HEK293 (cell line): ENCODE measurements around the gene ZNF593OS.

Source experiments
- ATF2 ChIP-seq: fragments of 450-650 bp; formaldehyde crosslinking; IDR thresholded peaks from 2 replicates; pipeline ENCODE4 v1.5.1; 2016; ENCODE audit warnings: missing biosample characterization, missing genetic modification characterization, low read depth
- BCL11A ChIP-seq: fragments of 450-650 bp; formaldehyde crosslinking; IDR thresholded peaks from 2 replicates; pipeline ENCODE4 v1.5.1; 2016; ENCODE audit warnings: low read depth, missing biosample characterization, missing genetic modification characterization
- GLI4 ChIP-seq: fragments of 450-650 bp; formaldehyde crosslinking; IDR thresholded peaks from 2 replicates; pipeline ENCODE4 v1.5.1; 2016; ENCODE audit warnings: missing biosample characterization, missing genetic modification characterization
- KLF10 ChIP-seq: fragments of 450-650 bp; IDR thresholded peaks from 2 replicates; pipeline ENCODE4 v1.5.1; 2018; ENCODE audit warnings: missing biosample characterization, mild to moderate bottlenecking, missing genetic modification characterization
- KLF8 ChIP-seq: fragments of 450-650 bp; formaldehyde crosslinking; IDR thresholded peaks from 2 replicates; pipeline ENCODE4 v1.5.1; 2016; ENCODE audit warnings: missing biosample characterization, missing genetic modification characterization
- SP2 ChIP-seq: fragments of 450-650 bp; formaldehyde crosslinking; IDR thresholded peaks from 2 replicates; pipeline ENCODE4 v1.5.1; 2016; ENCODE audit warnings: missing biosample characterization, missing genetic modification characterization
- WT1 ChIP-seq: fragments of 450-650 bp; formaldehyde crosslinking; IDR thresholded peaks from 2 replicates; pipeline ENCODE4 v1.5.1; 2016; ENCODE audit warnings: missing biosample characterization, missing genetic modification characterization
- ZBTB6 ChIP-seq: fragments of 450-650 bp; formaldehyde crosslinking; IDR thresholded peaks from 2 replicates; pipeline ENCODE4 v1.5.1; 2017; ENCODE audit warnings: missing biosample characterization, missing genetic modification characterization
- ZBTB7A ChIP-seq: fragments of 450-650 bp; formaldehyde crosslinking; IDR thresholded peaks from 2 replicates; pipeline ENCODE4 v1.5.1; 2016; ENCODE audit warnings: low read depth, missing biosample characterization, missing genetic modification characterization
- ZBTB8A ChIP-seq: fragments of 450-650 bp; formaldehyde crosslinking; IDR thresholded peaks from 2 replicates; pipeline ENCODE4 v1.5.1; 2016; ENCODE audit warnings: missing biosample characterization, missing genetic modification characterization
- ZFP3 ChIP-seq: fragments of 450-650 bp; formaldehyde crosslinking; IDR thresholded peaks from 2 replicates; pipeline ENCODE4 v1.5.1; 2016; ENCODE audit warnings: low read depth, missing biosample characterization, missing genetic modification characterization
- ZNF148 ChIP-seq: fragments of 450-650 bp; formaldehyde crosslinking; IDR thresholded peaks from 2 replicates; pipeline ENCODE4 v1.5.0; 2017; ENCODE audit warnings: missing biosample characterization, missing genetic modification characterization, borderline replicate concordance
- ZNF2 ChIP-seq: fragments of 450-650 bp; formaldehyde crosslinking; IDR thresholded peaks from 2 replicates; pipeline ENCODE4 v1.5.1; 2016; ENCODE audit warnings: missing biosample characterization, missing genetic modification characterization
- ZNF23 ChIP-seq: fragments of 450-650 bp; formaldehyde crosslinking; IDR thresholded peaks from 2 replicates; pipeline ENCODE4 v1.5.1; 2016; ENCODE audit warnings: missing biosample characterization, missing genetic modification characterization, borderline replicate concordance
- ZNF280C ChIP-seq: fragments of 450-650 bp; formaldehyde crosslinking; IDR thresholded peaks from 2 replicates; pipeline ENCODE4 v1.5.1; 2016; ENCODE audit warnings: missing biosample characterization, missing genetic modification characterization
- ZNF341 ChIP-seq: fragments of 450-650 bp; formaldehyde crosslinking; IDR thresholded peaks from 2 replicates; pipeline ENCODE4; 2016; ENCODE audit warnings: low read depth, missing biosample characterization, missing genetic modification characterization
- ZNF366 ChIP-seq: fragments of 450-650 bp; formaldehyde crosslinking; conservative IDR thresholded peaks from 2 replicates; pipeline ENCODE4 v1.5.1; 2016; ENCODE audit warnings: missing biosample characterization, missing genetic modification characterization
- ZNF394 ChIP-seq: fragments of 450-650 bp; formaldehyde crosslinking; IDR thresholded peaks from 2 replicates; pipeline ENCODE4 v1.5.1; 2016; ENCODE audit warnings: missing biosample characterization, missing genetic modification characterization, mild to moderate bottlenecking, moderate library complexity, borderline replicate concordance
- ZNF404 ChIP-seq: fragments of 450-650 bp; formaldehyde crosslinking; IDR thresholded peaks from 2 replicates; pipeline ENCODE4 v1.5.1; 2017; ENCODE audit warnings: missing biosample characterization, missing genetic modification characterization
- ZNF488 ChIP-seq: fragments of 450-650 bp; formaldehyde crosslinking; IDR thresholded peaks from 2 replicates; pipeline ENCODE4 v1.5.1; 2016; ENCODE audit warnings: missing biosample characterization, missing genetic modification characterization
- ZNF514 ChIP-seq: fragments of 450-650 bp; formaldehyde crosslinking; IDR thresholded peaks from 2 replicates; pipeline ENCODE4 v1.5.1; 2016; ENCODE audit warnings: missing biosample characterization, missing genetic modification characterization
- ZNF530 ChIP-seq: fragments of 450-650 bp; formaldehyde crosslinking; IDR thresholded peaks from 2 replicates; pipeline ENCODE4 v1.5.1; 2016; ENCODE audit warnings: low read depth, missing biosample characterization, missing genetic modification characterization
- ZNF544 ChIP-seq: fragments of 450-650 bp; formaldehyde crosslinking; IDR thresholded peaks from 2 replicates; pipeline ENCODE4 v1.5.0; 2017; ENCODE audit warnings: missing biosample characterization, missing genetic modification characterization
- ZNF555 ChIP-seq: fragments of 450-650 bp; formaldehyde crosslinking; conservative IDR thresholded peaks from 2 replicates; pipeline ENCODE4 v1.5.1; 2017; ENCODE audit warnings: missing biosample characterization, mild to moderate bottlenecking, missing genetic modification characterization, inconsistent platforms
- ZNF561 ChIP-seq: fragments of 450-650 bp; IDR thresholded peaks from 2 replicates; pipeline ENCODE4 v1.5.1; 2018; ENCODE audit warnings: missing biosample characterization, missing genetic modification characterization, borderline replicate concordance
- ZNF580 ChIP-seq: fragments of 450-650 bp; formaldehyde crosslinking; IDR thresholded peaks from 2 replicates; pipeline ENCODE4 v1.5.1; 2016; ENCODE audit warnings: missing biosample characterization, missing genetic modification characterization
- ZNF600 ChIP-seq: fragments of 450-650 bp; formaldehyde crosslinking; IDR thresholded peaks from 2 replicates; pipeline ENCODE4 v1.5.1; 2016; ENCODE audit warnings: missing biosample characterization, missing genetic modification characterization
- ZNF610 ChIP-seq: fragments of 450-650 bp; formaldehyde crosslinking; IDR thresholded peaks from 2 replicates; pipeline ENCODE4 v1.5.1; 2016; ENCODE audit warnings: missing biosample characterization, missing genetic modification characterization, borderline replicate concordance
- ZNF658 ChIP-seq: fragments of 450-650 bp; formaldehyde crosslinking; IDR thresholded peaks from 2 replicates; pipeline ENCODE4; 2016; ENCODE audit warnings: missing biosample characterization, missing genetic modification characterization
- ZNF776 ChIP-seq: fragments of 450-650 bp; formaldehyde crosslinking; IDR thresholded peaks from 2 replicates; pipeline ENCODE4 v1.5.0; 2017; ENCODE audit warnings: missing biosample characterization, missing genetic modification characterization, borderline replicate concordance
- ZNF791 ChIP-seq: fragments of 450-650 bp; formaldehyde crosslinking; IDR thresholded peaks from 2 replicates; pipeline ENCODE4 v1.5.1; 2016; ENCODE audit warnings: missing biosample characterization, missing genetic modification characterization
- ZSCAN16 ChIP-seq: fragments of 450-650 bp; formaldehyde crosslinking; IDR thresholded peaks from 2 replicates; pipeline ENCODE4 v1.5.1; 2016; ENCODE audit warnings: missing biosample characterization, missing genetic modification characterization

ZNF593OS gene

GRCh38 chr1:26126321-26127084, 45.1 kb downstream of the ZNF593OS start (continued):
- TF ChIP-seq ZNF148 (tag by site-specific recombination) (no peak), ZNF610 (no peak), ZNF658 (tag by site-specific recombination) (no peak), ZNF394 (tag by site-specific recombination) (no peak), ZNF580 (tag by site-specific recombination) (0 out of 2 replicates have a peak, but pooled peaks have one; percentile 27), ZFP3 (no peak), ZNF488 (tag by site-specific recombination) (no peak), ZNF561 (tag by site-specific recombination) (peak; percentile 34; the same call in 1 of the 2 replicates), ZNF280C (tag by site-specific recombination) (no peak), ZNF791 (tag by site-specific recombination) (no peak), GLI4 (tag by site-specific recombination) (no peak), ZNF776 (no peak), ZNF600 (tag by site-specific recombination) (no peak), ZNF2 (tag by site-specific recombination) (0 out of 2 replicates have a peak, but pooled peaks have one; percentile 49), ZBTB6 (tag by site-specific recombination) (no peak), BCL11A (tag by site-specific recombination) (no peak), KLF8 (0 out of 2 replicates have a peak, but pooled peaks have one; percentile 29), WT1 (tag by site-specific recombination) (no peak), ZNF341 (tag by site-specific recombination) (no peak), ATF2 (0 out of 2 replicates have a peak, but pooled peaks have one; percentile 41), ZNF366 (tag by site-specific recombination) (0 out of 2 replicates have a peak, but pooled peaks have one; percentile 26), ZNF555 (tag by site-specific recombination) (no peak), ZNF530 (tag by site-specific recombination) (no peak), ZBTB8A (tag by site-specific recombination) (no peak), ZSCAN16 (tag by site-specific recombination) (no peak), ZBTB7A (tag by site-specific recombination) (no peak), ZNF404 (tag by site-specific recombination) (no peak), SP2 (tag by site-specific recombination) (peak; percentile 37; the same call in 1 of the 2 replicates), ZNF23 (tag by site-specific recombination) (no peak), ZNF514 (tag by site-specific recombination) (no peak), KLF10 (tag by site-specific recombination) (peak; percentile 84), ZNF544 (no peak)
